WERI-Rb-1 (cell line): ENCODE data around the gene ASCL4.

Experiments used
- DNase-seq: peaks from one replicate; pipeline ENCODE4 v3.0.0-alpha.2; 2020
- H3K27ac ChIP-seq: fragments of 250-450 bp; sonication (Bioruptor Pico); 2 replicates; pipeline ENCODE4 v1.5.1; 2020; ENCODE audit warnings: mild to moderate bottlenecking, moderate library complexity
- H3K27me3 ChIP-seq: fragments of 250-450 bp; sonication (Bioruptor Pico); 2 replicates; pipeline ENCODE4 v1.5.1; 2021; ENCODE audit warnings: mild to moderate bottlenecking, low read depth, moderate library complexity; ENCODE audit not compliant: insufficient read depth, severe bottlenecking
- H3K36me3 ChIP-seq: fragments of 250-450 bp; sonication (Bioruptor Pico); 2 replicates; pipeline ENCODE4 v1.5.1; 2020; ENCODE audit warnings: mild to moderate bottlenecking, moderate library complexity
- H3K4me3 ChIP-seq: 2 replicates; pipeline ENCODE4 v1.5.1; 2011; ENCODE audit warnings: low read depth, mild to moderate bottlenecking, control low read depth, low read length
- H3K9me3 ChIP-seq: fragments of 250-450 bp; sonication (Bioruptor Pico); 2 replicates; pipeline ENCODE4 v1.5.1; 2021; ENCODE audit warnings: mild to moderate bottlenecking, moderate library complexity; ENCODE audit not compliant: severe bottlenecking
- CTCF ChIP-seq: IDR thresholded peaks from 2 replicates; pipeline ENCODE4 v1.5.1; 2011; ENCODE audit warnings: low read depth, mild to moderate bottlenecking, control low read depth, inconsistent platforms, low read length

ASCL4 gene

GRCh38 chr12:107734139-107734538 is 40.4 kb upstream of the ASCL4 start:
- TF ChIP-seq CTCF = no peak
- Histone ChIP-seq H3K27me3 (no peaks in the 10 kb centered on the region), H3K9me3 (no peaks in the 10 kb centered on the region), H3K4me3 (no peak overlapping the region), H3K36me3 (peaks cover 53% of the 10 kb centered on the region), H3K27ac (no peak overlapping the region)
- no peak for DNase-seq

GRCh38 chr12:107735763-107736162 is 38.7 kb upstream of the ASCL4 start:
- Histone ChIP-seq H3K27ac (no peak overlapping the region), H3K4me3 (no peak overlapping the region), H3K36me3 (peaks cover 66% of the 10 kb centered on the region), H3K27me3 (no peaks in the 10 kb centered on the region), H3K9me3 (no peaks in the 10 kb centered on the region)
- no peak for DNase-seq
- no peak for TF ChIP-seq CTCF

- H3K9me3 ChIP-seq = no peaks in the 10 kb centered on the region
- no peak overlapping the region for H3K27ac ChIP-seq
- TF ChIP-seq CTCF = no peak
- no peak for DNase-seq
- no peak overlapping the region for H3K4me3 ChIP-seq
- H3K27me3 ChIP-seq = no peaks in the 10 kb centered on the region
- H3K36me3 ChIP-seq = peaks cover 77% of the 10 kb centered on the region
Measured at GRCh38 chr12:107736914-107737313, 37.6 kb upstream of the ASCL4 start.

GRCh38 chr12:107748472-107748871 is 26.0 kb upstream of the ASCL4 start:
- no peak overlapping the region for H3K4me3 ChIP-seq
- peaks cover 53% of the 10 kb centered on the region for H3K36me3 ChIP-seq
- no peak overlapping the region for H3K27ac ChIP-seq
- no peaks in the 10 kb centered on the region for H3K9me3 ChIP-seq
- no peaks in the 10 kb centered on the region for H3K27me3 ChIP-seq
- DNase-seq = no peak
- no peak for TF ChIP-seq CTCF

GRCh38 chr12:107749083-107749482 is 25.4 kb upstream of the ASCL4 start:
- no peak for TF ChIP-seq CTCF
- Histone ChIP-seq H3K9me3 (no peaks in the 10 kb centered on the region), H3K4me3 (no peak overlapping the region), H3K27ac (no peak overlapping the region), H3K36me3 (peaks cover 53% of the 10 kb centered on the region), H3K27me3 (no peaks in the 10 kb centered on the region)
- no peak for DNase-seq

GRCh38 chr12:107759410-107759809 is 15.1 kb upstream of the ASCL4 start:
- no peak overlapping the region for H3K27ac ChIP-seq
- no peak for DNase-seq
- 0 out of 2 replicates have a peak overlapping the region, but pooled peaks have one; percentile 91 for H3K4me3 ChIP-seq
- TF ChIP-seq CTCF = no peak
- H3K9me3 ChIP-seq = no peaks in the 10 kb centered on the region
- H3K36me3 ChIP-seq = peaks cover 45% of the 10 kb centered on the region
- peaks cover 10% of the 10 kb centered on the region for H3K27me3 ChIP-seq
